MM.1S (cell line): Measurements from ENCODE around the gene KEAP1.
A peak's percentile ranks its signal among the peaks of the same experiment; 100 is the strongest.
"Not testable (repeated sequence)": the region's sequence is repeated elsewhere in the genome, so short reads cannot be mapped to it uniquely, and the experiment has no call there.

Experiments used
- DNase-seq: peaks from one replicate; pipeline ENCODE4 v3.0.0-alpha.2; 2015
- H2AFZ ChIP-seq: fragments of 300-600 bp; sonication (generic); 2 replicates; pipeline ENCODE4 v1.6.0; 2016; ENCODE audit warnings: antibody characterized with exemption, low read length
- H3F3A ChIP-seq: fragments of 300-600 bp; sonication (generic); 2 replicates; pipeline ENCODE4 v1.6.1; 2016; ENCODE audit warnings: mild to moderate bottlenecking, antibody characterized with exemption, low read length, moderate library complexity, mixed read lengths; ENCODE audit not compliant: insufficient read depth
- H3K27ac ChIP-seq: fragments of 300-600 bp; sonication (generic); 2 replicates; pipeline ENCODE4 v1.5.1; 2016; ENCODE audit warnings: mild to moderate bottlenecking, low read length
- H3K27me3 ChIP-seq: fragments of 300-600 bp; sonication (generic); replicated peaks from 2 replicates; pipeline ENCODE4 v1.6.0; 2016; ENCODE audit warnings: low read length; ENCODE audit not compliant: insufficient read depth
- H3K36me3 ChIP-seq: fragments of 300-600 bp; sonication (generic); replicated peaks from 2 replicates; pipeline ENCODE4 v1.6.1; 2016; ENCODE audit warnings: mild to moderate bottlenecking, low read length, mixed read lengths; ENCODE audit not compliant: insufficient read depth
- H3K4me1 ChIP-seq: fragments of 300-600 bp; sonication (generic); 2 replicates; pipeline ENCODE4 v1.6.1; 2016; ENCODE audit warnings: low read length, mixed read lengths
- H3K4me2 ChIP-seq: fragments of 300-600 bp; sonication (generic); 2 replicates; pipeline ENCODE4 v1.6.0; 2016; ENCODE audit warnings: low read depth, low read length
- H3K4me3 ChIP-seq: fragments of 300-600 bp; sonication (generic); 2 replicates; pipeline ENCODE4 v1.5.1; 2016; ENCODE audit warnings: low read length, mixed read lengths
- H3K79me2 ChIP-seq: fragments of 300-600 bp; sonication (generic); 2 replicates; pipeline ENCODE4 v1.6.1; 2016; ENCODE audit warnings: mixed run types, low read length, mixed read lengths
- H3K9ac ChIP-seq: fragments of 300-600 bp; sonication (generic); 2 replicates; pipeline ENCODE4 v1.6.1; 2016; ENCODE audit warnings: low read length, mixed read lengths
- H3K9me2 ChIP-seq: fragments of 300-600 bp; sonication (generic); replicated peaks from 2 replicates; pipeline ENCODE4 v1.6.1; 2016; ENCODE audit warnings: mild to moderate bottlenecking, low read length, mixed read lengths; ENCODE audit not compliant: insufficient read depth
- H3K9me3 ChIP-seq: fragments of 300-600 bp; sonication (generic); replicated peaks from 2 replicates; pipeline ENCODE4 v1.6.1; 2016; ENCODE audit warnings: mild to moderate bottlenecking, low read length, mixed read lengths; ENCODE audit not compliant: insufficient read depth
- H4K20me1 ChIP-seq: fragments of 300-600 bp; sonication (generic); 2 replicates; pipeline ENCODE4 v1.6.1; 2016; ENCODE audit warnings: mild to moderate bottlenecking, low read length, moderate library complexity, mixed read lengths; ENCODE audit not compliant: insufficient read depth
- EZH2 ChIP-seq: fragments of 300-600 bp; sonication (generic); optimal IDR thresholded peaks from 2 replicates; pipeline ENCODE3; 2017; ENCODE audit warnings: low read depth, mild to moderate bottlenecking, antibody characterized with exemption, low read length, mixed read lengths
- EZH2phosphoT487 ChIP-seq: fragments of 300-600 bp; sonication (generic); IDR thresholded peaks from 2 replicates; pipeline ENCODE4 v1.6.1; 2018; ENCODE audit warnings: antibody characterized with exemption, low read length
- TF ChIP-seq, protein P1 (sequence below): fragments of 300-600 bp; sonication (generic); IDR thresholded peaks from 2 replicates; pipeline ENCODE4 v1.5.1; 2016; ENCODE audit warnings: antibody characterized with exemption, low read length, mixed read lengths

The KEAP1 gene

DNA sequence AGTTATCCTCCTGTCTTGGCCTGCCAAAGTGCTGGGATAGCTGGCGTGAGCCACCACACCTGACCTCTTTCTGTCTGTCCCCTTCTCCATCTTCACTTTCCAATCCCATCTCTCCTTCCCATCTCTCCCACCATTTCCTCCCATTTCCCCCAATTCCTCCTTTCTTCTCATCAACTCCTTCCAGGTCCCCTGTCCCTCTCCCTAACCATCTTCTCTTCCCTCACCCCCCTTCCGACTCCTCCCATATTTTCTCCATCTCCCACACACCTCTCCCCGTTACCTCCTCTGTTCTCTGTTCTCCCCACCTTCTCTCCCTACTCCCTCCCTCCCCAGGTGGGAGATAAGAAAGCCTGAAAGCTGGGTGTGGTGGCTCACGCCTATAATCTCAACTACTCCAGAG, 40.6 kb downstream of the KEAP1 start:
- Histone ChIP-seq H4K20me1 (no peaks in the 10 kb centered on the region), H3K27ac (no peak overlapping the region), H3K36me3 (no peaks in the 10 kb centered on the region), H3K4me1 (0 out of 2 replicates have a peak, but pooled peaks cover 3% of the 10 kb centered on the region), H3K27me3 (no peaks in the 10 kb centered on the region), H3K4me3 (no peak overlapping the region), H2AFZ (no peak overlapping the region), H3K4me2 (no peak overlapping the region), H3K9ac (no peak overlapping the region), H3K9me3 (no peaks in the 10 kb centered on the region), H3K9me2 (no peaks in the 10 kb centered on the region), H3K79me2 (no peaks in the 10 kb centered on the region), H3F3A (peaks cover 3% of the 10 kb centered on the region; the same call in 1 of the 2 replicates)
- no peak for DNase-seq
- TF ChIP-seq, protein P1, sequence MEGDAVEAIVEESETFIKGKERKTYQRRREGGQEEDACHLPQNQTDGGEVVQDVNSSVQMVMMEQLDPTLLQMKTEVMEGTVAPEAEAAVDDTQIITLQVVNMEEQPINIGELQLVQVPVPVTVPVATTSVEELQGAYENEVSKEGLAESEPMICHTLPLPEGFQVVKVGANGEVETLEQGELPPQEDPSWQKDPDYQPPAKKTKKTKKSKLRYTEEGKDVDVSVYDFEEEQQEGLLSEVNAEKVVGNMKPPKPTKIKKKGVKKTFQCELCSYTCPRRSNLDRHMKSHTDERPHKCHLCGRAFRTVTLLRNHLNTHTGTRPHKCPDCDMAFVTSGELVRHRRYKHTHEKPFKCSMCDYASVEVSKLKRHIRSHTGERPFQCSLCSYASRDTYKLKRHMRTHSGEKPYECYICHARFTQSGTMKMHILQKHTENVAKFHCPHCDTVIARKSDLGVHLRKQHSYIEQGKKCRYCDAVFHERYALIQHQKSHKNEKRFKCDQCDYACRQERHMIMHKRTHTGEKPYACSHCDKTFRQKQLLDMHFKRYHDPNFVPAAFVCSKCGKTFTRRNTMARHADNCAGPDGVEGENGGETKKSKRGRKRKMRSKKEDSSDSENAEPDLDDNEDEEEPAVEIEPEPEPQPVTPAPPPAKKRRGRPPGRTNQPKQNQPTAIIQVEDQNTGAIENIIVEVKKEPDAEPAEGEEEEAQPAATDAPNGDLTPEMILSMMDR, result no peak
- TF ChIP-seq EZH2phosphoT487, result no peak
- no peak for TF ChIP-seq EZH2

DNA sequence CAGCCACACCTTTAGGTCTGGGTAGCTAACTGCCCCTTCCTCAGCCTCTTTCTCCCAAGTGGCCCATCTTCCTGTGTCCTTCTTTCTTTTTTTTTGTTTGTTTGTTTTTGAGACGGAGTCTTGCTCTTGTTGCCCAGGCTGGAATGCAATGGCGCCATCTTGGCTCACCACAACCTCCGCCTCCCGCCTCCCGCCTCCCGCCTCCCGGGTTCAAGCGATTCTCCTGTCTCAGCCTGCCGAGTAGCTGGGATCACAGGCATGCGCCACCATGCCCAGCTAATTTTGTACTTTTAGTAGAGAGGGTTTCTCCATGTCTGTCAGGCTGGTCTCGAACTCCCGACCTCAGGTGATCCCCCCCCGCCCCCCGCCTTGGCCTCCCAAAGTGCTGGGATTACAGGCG, 41.1 kb downstream of the KEAP1 start:
- H3K27ac ChIP-seq, H3K36me3 ChIP-seq, H3K4me1 ChIP-seq, H3K9me2 ChIP-seq, H4K20me1 ChIP-seq, H3K4me3 ChIP-seq, H3K79me2 ChIP-seq, H3K9me3 ChIP-seq, H3K9ac ChIP-seq, H2AFZ ChIP-seq, H3K27me3 ChIP-seq, DNase-seq, H3F3A ChIP-seq: not testable (repeated sequence)
- peak overlapping the region; percentile 46; the same call in 1 of the 2 replicates for H3K4me2 ChIP-seq

DNA sequence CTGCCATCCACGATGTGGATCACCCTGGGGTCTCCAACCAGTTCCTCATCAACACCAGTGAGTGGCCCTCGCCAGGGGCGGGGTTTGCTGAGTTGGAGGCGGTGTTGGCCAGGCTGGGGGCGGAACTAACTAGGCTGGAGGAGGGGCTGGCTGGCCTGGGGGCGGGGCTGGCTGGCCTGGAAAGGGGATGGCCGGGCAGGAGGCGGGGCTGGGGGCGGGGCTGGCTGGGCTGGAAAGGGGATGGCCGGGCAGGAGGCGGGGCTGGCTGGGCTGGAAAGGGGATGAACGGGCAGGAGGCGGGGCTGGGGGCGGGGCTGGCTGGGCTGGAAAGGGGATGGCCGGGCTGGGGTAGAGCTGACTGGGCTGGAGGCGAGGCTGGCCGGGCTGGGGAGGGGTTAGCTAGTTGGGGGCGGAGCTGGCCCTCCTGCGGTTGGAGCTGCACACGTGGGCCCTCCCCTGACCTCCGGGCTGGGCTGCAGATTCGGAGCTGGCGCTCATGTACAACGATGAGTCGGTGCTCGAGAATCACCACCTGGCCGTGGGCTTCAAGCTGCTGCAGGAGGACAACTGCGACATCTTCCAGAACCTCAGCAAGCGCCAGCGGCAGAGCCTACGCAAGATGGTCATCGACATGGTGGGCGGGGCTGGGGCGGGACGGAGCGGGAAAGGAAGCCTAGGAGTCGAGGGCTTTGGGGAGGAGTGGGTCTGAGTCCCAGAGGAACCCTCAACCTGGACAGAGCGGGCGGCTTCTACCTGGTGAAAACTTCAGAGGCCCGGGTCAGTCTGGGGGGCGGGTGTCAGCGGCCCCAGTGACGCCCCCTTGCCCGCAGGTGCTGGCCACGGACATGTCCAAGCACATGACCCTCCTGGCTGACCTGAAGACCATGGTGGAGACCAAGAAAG, 41.9 kb downstream of the KEAP1 start:
- Histone ChIP-seq H3K9ac (no peak overlapping the region), H3K27me3 (no peaks in the 10 kb centered on the region), H3F3A (peaks cover 3% of the 10 kb centered on the region; the same call in 1 of the 2 replicates), H3K79me2 (no peaks in the 10 kb centered on the region), H3K4me3 (peak overlapping the region; percentile 28), H3K4me1 (0 out of 2 replicates have a peak, but pooled peaks cover 3% of the 10 kb centered on the region), H3K9me2 (no peaks in the 10 kb centered on the region), H2AFZ (peak overlapping the region; percentile 74), H4K20me1 (no peaks in the 10 kb centered on the region), H3K9me3 (no peaks in the 10 kb centered on the region), H3K4me2 (peak overlapping the region; percentile 46), H3K36me3 (no peaks in the 10 kb centered on the region), H3K27ac (no peak overlapping the region)
- no peak for TF ChIP-seq EZH2phosphoT487
- TF ChIP-seq EZH2, result no peak
- TF ChIP-seq, protein P1, result no peak
- DNase-seq, result peak; percentile 95

DNA sequence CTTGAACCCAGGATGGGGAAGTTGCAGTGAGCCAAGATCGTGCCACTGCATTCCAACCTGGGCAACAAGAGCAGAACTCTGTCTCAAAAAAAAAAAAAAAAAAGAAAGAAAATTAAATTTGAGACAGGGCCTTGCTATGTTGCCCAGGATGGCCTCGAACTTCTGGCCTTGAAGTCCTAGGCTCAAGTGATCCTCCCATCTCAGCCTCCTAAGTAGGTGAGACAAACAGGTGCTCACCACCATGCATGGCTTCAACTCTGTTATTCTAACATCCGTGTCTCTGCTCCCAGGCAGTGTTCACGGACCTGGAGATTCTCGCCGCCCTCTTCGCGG, 42.5 kb downstream of the KEAP1 start:
- Histone ChIP-seq H2AFZ (peak overlapping the region; percentile 74), H3K27me3 (no peaks in the 10 kb centered on the region), H3K9ac (no peak overlapping the region), H3K36me3 (no peaks in the 10 kb centered on the region), H3K9me3 (no peaks in the 10 kb centered on the region), H4K20me1 (no peaks in the 10 kb centered on the region), H3K9me2 (no peaks in the 10 kb centered on the region), H3K79me2 (no peaks in the 10 kb centered on the region), H3K4me3 (no peak overlapping the region), H3K4me1 (0 out of 2 replicates have a peak, but pooled peaks cover 3% of the 10 kb centered on the region), H3K27ac (no peak overlapping the region), H3F3A (peaks cover 3% of the 10 kb centered on the region; the same call in 1 of the 2 replicates), H3K4me2 (no peak overlapping the region)
- no peak for DNase-seq
- TF ChIP-seq EZH2phosphoT487 (no peak), EZH2 (no peak)
- TF ChIP-seq, protein P1, result no peak

DNA sequence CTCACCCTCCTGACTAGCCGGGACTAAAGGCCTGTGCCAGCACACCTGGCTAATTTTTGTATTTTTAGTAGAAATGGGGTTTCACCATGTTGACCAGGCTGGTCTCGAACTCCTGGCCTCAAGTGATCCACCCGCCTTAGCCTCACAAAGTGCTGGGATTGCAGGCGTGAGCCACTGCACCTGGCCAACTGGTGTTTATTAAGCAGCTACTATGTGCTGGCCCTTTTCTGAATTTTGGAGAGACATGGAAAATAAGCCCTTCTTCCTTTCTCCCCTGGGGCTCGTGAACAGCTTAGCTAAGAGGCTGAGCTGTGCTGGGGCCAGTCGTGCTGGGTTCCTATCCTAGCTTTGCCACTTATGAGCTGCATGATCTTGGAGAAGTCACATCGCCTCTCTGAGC, 44.4 kb downstream of the KEAP1 start:
- DNase-seq, H3K9ac ChIP-seq, H3K27ac ChIP-seq, H3K4me1 ChIP-seq, H3K9me3 ChIP-seq, H3K4me2 ChIP-seq, H3K9me2 ChIP-seq, H4K20me1 ChIP-seq, H2AFZ ChIP-seq, H3F3A ChIP-seq, H3K4me3 ChIP-seq, H3K36me3 ChIP-seq, H3K27me3 ChIP-seq, H3K79me2 ChIP-seq: not testable (repeated sequence)
